Lower lobe of right lung (tissue), 2 donors: ENCODE measurements around the gene ARMH2. TPM values are rescaled to one million over a fixed set of nuclear protein-coding genes. Genes with fewer than 3 reads are reported as not detected.

Experiments used
- ATAC-seq, 2 donors: fragments of 200-7000 bp; cut with Tn5 transposase; one replicate each; pipeline ENCODE4 v1.9.1; 2020 to 2022; ENCODE audit warnings: mild to moderate bottlenecking in 2 of 2, moderate library complexity in 2 of 2
- DNase-seq: peaks from one replicate; pipeline ENCODE4 v3.0.0-alpha.2; 2020
- H3K27ac ChIP-seq: fragments of 200-600 bp; one replicate; pipeline ENCODE4 v1.8.0; 2022
- H3K27me3 ChIP-seq: fragments of 200-600 bp; one replicate; pipeline ENCODE4 v1.8.0; 2022; ENCODE audit warnings: low read depth
- H3K36me3 ChIP-seq: fragments of 200-600 bp; one replicate; pipeline ENCODE4 v1.8.0; 2022; ENCODE audit warnings: mild to moderate bottlenecking
- H3K4me1 ChIP-seq: fragments of 200-600 bp; one replicate; pipeline ENCODE4 v1.8.0; 2022
- H3K4me3 ChIP-seq: fragments of 200-600 bp; one replicate; pipeline ENCODE4 v1.8.0; 2022; ENCODE audit warnings: mild to moderate bottlenecking
- H3K9me3 ChIP-seq: fragments of 200-600 bp; one replicate; pipeline ENCODE4 v1.8.0; 2022
- CTCF ChIP-seq: fragments of 200-600 bp; IDR thresholded peaks from one replicate; pipeline ENCODE4 v1.8.0; 2022; ENCODE audit warnings: antibody characterized with exemption, mild to moderate bottlenecking
- intact Hi-C: fragments of 100-400 bp; cut with DNase I; formaldehyde crosslinking; loops from one replicate; pipeline ENCODE4 v1.11.0; 2022
- total RNA-seq: library from RNA; stranded (reverse); fragmentation: NEBNext Ultra II Directional; extraction: Animal tissue kit (Norgen Biotek cat#: 25700); gene quantifications from one replicate; pipeline ENCODE4 v1.2.1, GENCODE V29; 2021
- donor health status: DM: no; HTN: yes; CAD: no; lungs with severe emphysema.

The ARMH2 gene
- total RNA-seq, 1 donor from 2014 or later, result 0.68 TPM

- intact Hi-C loops, result no loop called here
- Histone ChIP-seq H3K9me3 (no peaks in the 10 kb centered on the region), H3K4me3 (no peak overlapping the region), H3K36me3 (peaks cover 45% of the 10 kb centered on the region), H3K4me1 (no peaks in the 10 kb centered on the region), H3K27me3 (no peaks in the 10 kb centered on the region), H3K27ac (no peak overlapping the region)
- no peak for TF ChIP-seq CTCF
- no peak for ATAC-seq
- DNase-seq, result no peak
Measured at GRCh38 chr6:24827162-24827561, 28.4 kb upstream of the ARMH2 start.

GRCh38 chr6:24825130-24825630 is 26.5 kb upstream of the ARMH2 start:
- H3K27me3 ChIP-seq, result no peaks in the 10 kb centered on the region
- H3K36me3 ChIP-seq, result peaks cover 27% of the 10 kb centered on the region
- no peak overlapping the region for H3K27ac ChIP-seq
- no peaks in the 10 kb centered on the region for H3K9me3 ChIP-seq
- intact Hi-C loops, result no loop called here
- no peaks in the 10 kb centered on the region for H3K4me1 ChIP-seq
- no peak for TF ChIP-seq CTCF
- DNase-seq (no peak), ATAC-seq (no peak)
- H3K4me3 ChIP-seq, result no peak overlapping the region

GRCh38 chr6:24824142-24824938 is 25.6 kb upstream of the ARMH2 start:
- Histone ChIP-seq H3K27me3 (no peaks in the 10 kb centered on the region), H3K27ac (no peak overlapping the region), H3K4me1 (no peaks in the 10 kb centered on the region), H3K4me3 (no peak overlapping the region), H3K9me3 (no peaks in the 10 kb centered on the region), H3K36me3 (peaks cover 20% of the 10 kb centered on the region)
- intact Hi-C loops, result no loop called here
- DNase-seq (no peak), ATAC-seq (no peak)
- no peak for TF ChIP-seq CTCF

GRCh38 chr6:24823185-24823584 is 24.5 kb upstream of the ARMH2 start:
- peaks cover 22% of the 10 kb centered on the region for H3K36me3 ChIP-seq
- H3K4me1 ChIP-seq, result no peaks in the 10 kb centered on the region
- H3K4me3 ChIP-seq, result no peak overlapping the region
- no peak overlapping the region for H3K27ac ChIP-seq
- intact Hi-C loops, result no loop called here
- H3K9me3 ChIP-seq, result no peaks in the 10 kb centered on the region
- ATAC-seq, result no peak
- no peaks in the 10 kb centered on the region for H3K27me3 ChIP-seq
- DNase-seq, result no peak
- TF ChIP-seq CTCF, result no peak

- Histone ChIP-seq H3K27ac (no peak overlapping the region), H3K36me3 (peaks cover 20% of the 10 kb centered on the region), H3K9me3 (no peaks in the 10 kb centered on the region), H3K4me1 (no peaks in the 10 kb centered on the region), H3K4me3 (no peak overlapping the region), H3K27me3 (no peaks in the 10 kb centered on the region)
- intact Hi-C loops, result no loop called here
- ATAC-seq, result no peak
- TF ChIP-seq CTCF, result no peak
- no peak for DNase-seq
Measured at GRCh38 chr6:24822696-24823095, 24.0 kb upstream of the ARMH2 start.
